ENCODE results near the gene CAPN13.

CAPN13 gene

DNA sequence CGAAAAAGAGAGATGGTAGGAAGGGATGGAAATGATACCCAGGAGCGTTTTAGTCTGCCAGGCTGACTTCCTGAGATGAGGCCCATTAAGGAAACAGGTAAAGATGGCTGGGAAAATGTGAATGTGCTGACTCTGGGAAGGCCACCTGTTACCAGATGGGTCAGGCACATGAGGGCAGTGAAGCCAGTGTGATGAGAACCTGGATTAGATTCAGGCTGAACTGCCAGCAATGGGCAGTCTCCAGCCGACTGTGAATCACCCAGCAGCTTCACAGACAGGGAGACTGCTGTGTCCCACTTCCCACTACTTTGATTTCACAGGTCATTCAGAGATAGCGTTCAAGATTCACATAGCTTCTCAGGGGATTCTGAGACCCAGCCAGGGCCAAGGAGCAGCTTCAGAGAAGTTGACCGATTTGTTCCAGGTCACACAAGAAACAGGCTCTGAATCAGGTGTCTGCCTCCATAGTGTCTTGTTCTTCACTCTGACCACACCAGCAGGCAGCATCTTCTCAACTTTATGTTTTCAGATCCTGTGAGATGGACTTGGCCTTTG is 26.4 kb downstream of the CAPN13 start:
- TF ChIP-seq Cebpa-rat (IDR thresholded peaks at IDR 0.05) = no peak
- H3K4me2 ChIP-seq = no peak overlapping the region

DNA sequence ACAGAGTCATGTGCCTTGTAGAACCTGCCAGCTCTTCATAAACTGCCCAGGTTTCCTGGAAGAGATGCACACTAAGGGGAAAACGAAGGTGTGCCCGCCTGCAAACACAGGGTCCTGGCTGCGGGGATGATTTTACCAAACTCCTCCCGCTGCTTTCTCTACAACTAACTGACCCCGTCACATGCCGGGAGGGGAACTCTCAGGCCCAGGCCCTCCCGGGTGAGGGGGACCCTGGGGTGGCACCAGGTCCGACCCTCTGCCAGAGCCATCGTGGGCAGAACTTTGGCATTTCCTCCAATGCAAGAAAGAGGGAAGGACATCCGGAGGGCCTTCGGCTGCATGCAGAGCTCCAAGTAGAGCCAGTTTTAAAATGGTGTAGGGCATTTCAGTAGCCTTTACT is 28.6 kb downstream of the CAPN13 start:
- H4K20me1 ChIP-seq = no peaks in the 10 kb centered on the region
- H3K36me3 ChIP-seq = no peaks in the 10 kb centered on the region
- H3K4me1 ChIP-seq = peaks cover 0 to 10% (median 6%) of the 10 kb centered on the region in 10 experiments; a peak in 14 of 20 replicates
- H3K27me3 ChIP-seq = peaks cover 0 to 8% (median 0%) of the 10 kb centered on the region in 11 experiments; a peak in 2 of 22 replicates
- H3K4me2 ChIP-seq = no peak overlapping the region
- no peak for TF ChIP-seq Cebpa-rat (IDR thresholded peaks at IDR 0.05)
- no peak overlapping the region for H3K4me3 ChIP-seq
- H3K9ac ChIP-seq = no peak overlapping the region
- H3K9me3 ChIP-seq (replicated peaks in 1 of 11) = no peaks in the 10 kb centered on the region
- no peak overlapping the region for H3K27ac ChIP-seq

More for the DNA sequence above, 26.4 kb downstream of the CAPN13 start:
- Histone ChIP-seq H3K27me3 (peaks cover 0 to 10% (median 0%) of the 10 kb centered on the region in 11 experiments; a peak in 2 of 22 replicates), H3K27ac (no peak overlapping the region), H3K9me3 (replicated peaks in 1 of 11) (no peaks in the 10 kb centered on the region), H4K20me1 (no peaks in the 10 kb centered on the region), H3K4me3 (no peak overlapping the region), H3K9ac (no peak overlapping the region), H3K4me1 (peaks cover 0 to 9% (median 3%) of the 10 kb centered on the region in 10 experiments; a peak in 14 of 20 replicates), H3K36me3 (no peaks in the 10 kb centered on the region)

DNA sequence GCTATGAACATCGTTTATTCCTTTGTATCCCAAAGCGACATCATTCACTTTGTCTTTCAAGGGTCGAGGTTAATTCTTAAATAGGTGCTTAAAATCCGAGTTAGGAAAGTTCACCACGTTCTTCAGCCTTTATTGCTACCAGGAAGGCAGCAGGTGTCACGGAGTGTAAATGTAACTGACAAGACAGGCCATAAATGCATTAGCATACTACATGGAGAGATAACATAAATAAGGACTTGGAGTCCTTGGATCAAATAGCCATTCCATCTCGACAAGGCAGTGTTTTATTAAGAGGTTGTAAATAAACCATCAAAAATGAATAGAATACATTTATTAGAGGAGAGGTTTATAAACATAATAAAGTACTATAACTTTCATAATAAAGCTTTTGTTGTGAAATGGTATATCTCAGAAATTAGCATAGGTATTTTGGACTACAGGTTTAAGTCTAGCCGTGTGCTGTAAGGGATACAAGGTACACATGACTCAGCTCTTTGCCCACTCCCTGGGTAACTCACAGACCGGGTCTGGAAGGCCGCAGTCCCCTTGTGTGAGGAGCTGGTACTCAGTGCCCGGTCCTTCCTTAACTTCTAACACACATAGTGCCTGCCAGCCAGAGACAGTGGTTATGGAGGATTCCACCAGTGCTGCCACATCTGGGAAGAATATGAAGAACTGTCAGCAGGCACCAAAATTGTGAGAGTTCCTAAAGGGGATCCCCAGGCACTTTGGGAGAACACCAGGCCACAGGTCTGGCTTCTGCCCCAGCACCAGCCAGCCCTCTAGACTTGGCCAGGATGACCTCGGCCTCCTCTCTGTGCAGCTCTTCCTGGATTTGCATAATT is 29.4 kb downstream of the CAPN13 start:
- TF ChIP-seq Cebpa-rat (IDR thresholded peaks at IDR 0.05) = no peak
- no peaks in the 10 kb centered on the region for H4K20me1 ChIP-seq
- no peaks in the 10 kb centered on the region for H3K36me3 ChIP-seq
- peaks cover 0 to 8% (median 0%) of the 10 kb centered on the region in 11 experiments; a peak in 2 of 22 replicates for H3K27me3 ChIP-seq
- no peak overlapping the region for H3K4me3 ChIP-seq
- H3K4me2 ChIP-seq = no peak overlapping the region
- H3K9me3 ChIP-seq (replicated peaks in 1 of 11) = no peaks in the 10 kb centered on the region
- H3K4me1 ChIP-seq = peaks cover 0 to 10% (median 6%) of the 10 kb centered on the region in 10 experiments; a peak in 9 of 20 replicates
- no peak overlapping the region for H3K9ac ChIP-seq
- no peak overlapping the region for H3K27ac ChIP-seq

DNA sequence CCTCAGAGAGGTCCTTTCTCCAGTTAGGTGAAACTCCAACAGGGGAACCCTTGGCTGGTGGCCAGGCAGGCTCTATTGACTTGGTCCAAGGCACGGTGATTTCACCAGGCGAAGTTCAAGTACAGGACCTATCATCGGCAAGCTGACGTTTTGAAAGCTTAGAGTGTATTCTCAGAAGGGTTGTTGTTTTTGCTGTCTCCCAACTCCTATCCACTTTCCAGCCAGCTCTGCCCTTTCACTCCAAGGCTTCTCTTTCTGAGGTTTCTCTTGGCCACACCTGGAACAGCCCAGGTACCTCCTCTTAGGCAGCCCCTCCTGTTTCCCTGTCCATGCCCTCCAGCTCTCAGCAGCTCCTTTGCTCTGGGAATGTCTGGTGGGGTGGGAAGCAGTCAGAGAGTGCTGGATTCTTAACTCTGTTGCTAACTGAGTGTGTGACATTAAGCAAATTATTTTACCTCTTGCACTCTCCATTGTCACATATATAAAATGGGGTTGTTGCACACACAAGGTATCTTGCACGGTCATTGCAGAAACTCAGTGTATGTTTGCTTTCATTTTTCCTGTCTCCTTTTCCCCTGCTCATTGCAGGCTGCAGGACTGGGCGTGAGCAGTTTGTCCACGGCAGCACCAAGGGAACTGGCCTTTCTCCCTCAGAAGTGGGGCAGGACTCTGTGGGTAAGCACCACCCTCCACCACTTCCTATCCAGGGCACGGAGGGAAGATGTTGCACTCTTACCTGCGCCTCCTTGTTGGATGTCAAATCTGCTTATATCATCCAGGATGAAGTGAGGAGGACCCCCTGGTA is 30.2 kb downstream of the CAPN13 start:
- Histone ChIP-seq H3K27me3 (peaks cover 0 to 8% (median 0%) of the 10 kb centered on the region in 11 experiments; a peak in 2 of 22 replicates), H3K4me2 (no peak overlapping the region), H3K4me1 (peaks cover 0 to 10% (median 6%) of the 10 kb centered on the region in 10 experiments; a peak in 9 of 20 replicates), H3K27ac (no peak overlapping the region), H4K20me1 (no peaks in the 10 kb centered on the region), H3K36me3 (no peaks in the 10 kb centered on the region), H3K4me3 (no peak overlapping the region), H3K9me3 (replicated peaks in 1 of 11) (no peaks in the 10 kb centered on the region), H3K9ac (no peak overlapping the region)
- TF ChIP-seq Cebpa-rat (IDR thresholded peaks at IDR 0.05) = no peak

DNA sequence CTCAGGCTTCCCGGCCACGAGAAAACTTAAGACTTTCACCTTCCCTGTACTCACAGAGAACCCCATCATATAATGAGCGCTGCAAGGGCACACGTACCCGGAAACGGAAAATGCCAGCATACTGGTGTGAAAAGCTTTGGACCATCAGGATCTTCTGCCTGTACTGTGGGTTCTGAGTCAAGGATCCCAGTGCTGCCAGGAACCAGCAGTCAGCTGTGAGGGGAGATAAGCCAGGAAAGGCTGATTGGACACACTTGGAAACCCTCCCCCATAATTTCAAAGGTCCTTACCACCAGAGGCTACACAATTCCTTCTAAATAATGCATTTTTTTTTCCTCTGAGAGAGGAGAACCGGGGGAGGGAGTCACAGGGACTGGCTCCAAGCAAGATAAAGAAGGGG is 31.4 kb downstream of the CAPN13 start:
- Histone ChIP-seq H3K4me3 (no peak overlapping the region), H4K20me1 (no peaks in the 10 kb centered on the region), H3K27me3 (peaks cover 0 to 8% (median 0%) of the 10 kb centered on the region in 11 experiments; a peak in 2 of 22 replicates), H3K27ac (no peak overlapping the region), H3K36me3 (no peaks in the 10 kb centered on the region), H3K4me1 (peaks cover 0 to 10% (median 6%) of the 10 kb centered on the region in 10 experiments; a peak in 9 of 20 replicates), H3K9me3 (replicated peaks in 1 of 11) (no peaks in the 10 kb centered on the region), H3K4me2 (peak overlapping the region in 9 of 11 experiments; percentile 7 to 54 (median 36); a peak in 12 of 22 replicates), H3K9ac (no peak overlapping the region; a peak in 1 of 22 replicates)
- TF ChIP-seq Cebpa-rat (IDR thresholded peaks at IDR 0.05) = no peak

DNA sequence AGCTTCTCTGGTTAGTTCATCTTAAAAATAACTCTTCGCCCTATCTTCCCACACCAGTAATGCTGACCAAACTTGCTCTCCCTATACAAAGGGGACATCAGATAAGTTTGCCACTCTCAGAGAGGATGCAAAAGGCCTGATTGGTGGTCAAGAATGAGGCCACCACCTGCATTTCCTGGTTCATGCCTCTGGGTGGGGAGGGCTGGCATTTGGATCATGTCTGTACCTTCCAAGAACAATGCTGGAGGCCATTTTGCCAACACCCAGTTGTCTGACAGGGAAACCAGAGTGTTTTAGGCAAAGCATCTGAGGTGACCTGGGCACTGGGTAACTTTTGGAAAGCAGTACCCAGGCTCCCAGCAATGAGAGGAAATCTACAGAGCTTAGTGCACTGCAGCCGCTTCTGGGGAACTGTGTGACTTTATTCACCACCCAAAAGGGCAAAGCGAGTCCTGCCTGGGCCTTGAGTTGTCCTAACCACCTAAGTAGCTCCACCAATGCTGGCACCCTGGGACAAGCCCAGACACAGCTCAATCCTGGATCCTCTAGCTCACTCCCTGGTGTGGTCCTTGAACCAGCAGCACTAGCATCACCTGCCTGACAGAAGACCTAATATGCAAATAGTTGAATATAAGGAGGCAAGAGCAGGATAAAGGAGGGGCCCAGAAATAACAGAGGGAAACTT is 35.1 kb downstream of the CAPN13 start:
- Histone ChIP-seq H3K27ac (no peak overlapping the region), H3K4me1 (peaks cover 9 to 34% (median 29%) of the 10 kb centered on the region in 10 experiments; a peak in 19 of 20 replicates), H3K4me3 (no peak overlapping the region), H3K9ac (no peak overlapping the region), H3K4me2 (no peak overlapping the region), H3K27me3 (peaks cover 0 to 17% (median 0%) of the 10 kb centered on the region in 11 experiments; a peak in 2 of 22 replicates), H3K9me3 (replicated peaks in 1 of 11) (no peaks in the 10 kb centered on the region), H4K20me1 (no peaks in the 10 kb centered on the region), H3K36me3 (no peaks in the 10 kb centered on the region)
- no peak for TF ChIP-seq Cebpa-rat (IDR thresholded peaks at IDR 0.05)

DNA sequence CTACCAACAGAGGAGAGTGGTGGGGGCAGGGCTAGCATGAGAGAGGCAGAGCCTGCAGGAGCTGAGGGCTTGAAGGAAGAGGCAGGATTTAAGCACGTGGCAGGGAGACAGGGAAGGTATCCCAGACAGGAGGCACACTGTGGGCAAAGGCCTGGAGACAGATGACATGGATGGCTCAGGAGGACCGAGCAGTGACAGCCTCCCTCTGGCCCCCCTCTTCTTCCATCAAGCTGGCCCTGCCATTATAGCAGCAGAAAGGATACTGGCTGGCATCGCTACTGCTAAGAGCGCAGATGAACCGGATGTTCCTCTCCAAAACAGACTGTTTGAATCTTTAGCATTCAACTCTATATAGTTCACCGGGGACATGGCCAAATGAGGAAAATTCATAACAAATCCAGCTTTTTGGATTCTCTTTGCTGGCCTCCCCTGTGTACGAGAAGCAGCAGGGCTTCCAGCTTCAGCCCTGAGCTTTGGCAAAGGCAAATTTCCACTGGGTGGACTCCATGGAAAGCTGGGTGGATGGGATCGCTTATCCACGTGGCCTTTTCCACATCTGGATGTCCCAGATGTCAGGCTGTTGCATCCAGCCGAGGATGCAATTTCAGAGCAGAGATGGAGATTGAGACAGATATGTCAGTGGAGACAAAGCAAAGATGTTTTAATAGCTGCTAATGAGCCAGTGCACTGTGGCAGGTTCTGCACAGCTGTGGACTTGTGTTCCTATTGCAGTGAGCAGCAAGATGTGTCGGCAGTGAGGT is 36.2 kb downstream of the CAPN13 start:
- Histone ChIP-seq H3K36me3 (no peaks in the 10 kb centered on the region), H3K4me3 (no peak overlapping the region), H3K4me1 (peaks cover 16 to 43% (median 40%) of the 10 kb centered on the region in 10 experiments), H3K27ac (no peak overlapping the region), H3K9me3 (replicated peaks in 1 of 11) (no peaks in the 10 kb centered on the region), H4K20me1 (no peaks in the 10 kb centered on the region), H3K9ac (no peak overlapping the region), H3K27me3 (peaks cover 0 to 17% (median 0%) of the 10 kb centered on the region in 11 experiments; a peak in 4 of 22 replicates), H3K4me2 (no peak overlapping the region)
- TF ChIP-seq Cebpa-rat (IDR thresholded peaks at IDR 0.05) = no peak

DNA sequence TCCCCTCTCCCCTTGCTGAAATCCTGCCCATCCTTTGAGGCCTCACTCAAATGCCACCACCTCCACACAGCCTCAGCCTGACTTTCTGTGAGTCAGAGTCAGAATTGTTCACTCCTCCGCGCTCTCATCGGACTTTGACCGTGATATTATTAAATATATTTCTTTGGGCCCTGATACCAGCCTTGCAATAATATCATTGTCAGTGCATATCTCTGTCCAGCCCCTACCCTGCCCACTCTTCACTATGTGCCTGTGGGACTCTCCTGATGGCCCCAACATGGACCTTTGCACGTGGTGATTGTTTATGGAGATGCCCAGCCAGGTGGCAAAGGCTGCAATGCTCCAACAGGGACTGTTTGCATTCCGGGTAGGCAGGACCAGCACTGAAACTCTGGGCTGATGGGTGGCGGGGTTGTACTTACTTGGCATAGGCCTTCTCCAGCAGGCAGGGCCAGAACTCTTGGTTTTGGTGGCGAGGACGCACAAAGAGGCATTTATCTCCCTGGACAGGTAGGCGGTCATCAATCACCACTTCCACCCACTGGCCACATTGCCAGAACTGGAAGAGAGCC is 37.3 kb downstream of the CAPN13 start:
- Histone ChIP-seq H3K27me3 (peaks cover 0 to 27% (median 0%) of the 10 kb centered on the region in 11 experiments; a peak in 4 of 22 replicates), H3K4me3 (no peak overlapping the region), H3K27ac (no peak overlapping the region), H3K9me3 (replicated peaks in 1 of 11) (no peaks in the 10 kb centered on the region), H3K36me3 (no peaks in the 10 kb centered on the region), H3K4me2 (no peak overlapping the region), H3K9ac (no peak overlapping the region), H3K4me1 (peaks cover 20 to 47% (median 44%) of the 10 kb centered on the region in 10 experiments), H4K20me1 (no peaks in the 10 kb centered on the region)
- TF ChIP-seq Cebpa-rat (IDR thresholded peaks at IDR 0.05) = no peak
